Fibroblast of lung (primary cell): ENCODE measurements around the gene CCDC195. TPM values are rescaled to one million over a fixed set of nuclear protein-coding genes. Genes with fewer than 3 reads are reported as not detected.
"Not testable (repeated sequence)": the region's sequence is repeated elsewhere in the genome, so short reads cannot be mapped to it uniquely, and the experiment has no call there.

Source experiments
- DNase-seq, 2 donors: peaks; one replicate each; pipeline versions ENCODE4 v3.0.0 to v3.0.0-alpha.2; 2010; ENCODE audit warnings: low read depth in 2 of 2
- H2AFZ ChIP-seq: 2 replicates; pipeline ENCODE4 v1.5.1; 2012; ENCODE audit warnings: low read length, control low read depth, inconsistent platforms
- H3K27ac ChIP-seq: 2 replicates; pipeline ENCODE4 v1.5.1; 2011; ENCODE audit warnings: low read length, control low read depth; ENCODE audit not compliant: insufficient read depth
- H3K27me3 ChIP-seq: 2 replicates; pipeline ENCODE4 v1.5.1; 2011; ENCODE audit warnings: mild to moderate bottlenecking, low read length; ENCODE audit not compliant: control insufficient read depth, insufficient read depth
- H3K36me3 ChIP-seq: 2 replicates; pipeline ENCODE4 v1.5.1; 2011; ENCODE audit warnings: low read length; ENCODE audit not compliant: control insufficient read depth, insufficient read depth
- H3K4me1 ChIP-seq: 2 replicates; pipeline ENCODE4 v1.5.1; 2011; ENCODE audit warnings: low read length; ENCODE audit not compliant: control insufficient read depth, insufficient read depth; ENCODE audit errors: extremely low read depth
- H3K4me2 ChIP-seq: 2 replicates; pipeline ENCODE4 v1.5.1; 2011; ENCODE audit warnings: low read length, control low read depth; ENCODE audit not compliant: insufficient read depth; ENCODE audit errors: extremely low read depth
- H3K4me3 ChIP-seq, 4 experiments: fragments of 200-600 bp in 1 of 4; sonication (generic) in 1 of 4; replicated peaks in 1 of 4; 2 replicates each; pipeline ENCODE4 v1.5.1; 2011 to 2016; ENCODE audit warnings: low read length in 4 of 4, low read depth in 3 of 4, mild to moderate bottlenecking in 3 of 4, control low read depth in 2 of 4, inconsistent platforms in 1 of 4, mixed read lengths in 1 of 4; ENCODE audit not compliant: insufficient read depth in 1 of 4; ENCODE audit errors: control extremely low read depth in 1 of 4
- H3K79me2 ChIP-seq: 2 replicates; pipeline ENCODE4 v1.5.1; 2012; ENCODE audit warnings: mild to moderate bottlenecking, low read length, inconsistent platforms; ENCODE audit not compliant: control insufficient read depth, insufficient read depth
- H3K9ac ChIP-seq: 2 replicates; pipeline ENCODE4 v1.5.1; 2011; ENCODE audit warnings: mild to moderate bottlenecking, low read length, control low read depth; ENCODE audit not compliant: insufficient read depth
- H3K9me3 ChIP-seq: 2 replicates; pipeline ENCODE4 v1.5.1; 2012; ENCODE audit warnings: low read depth, low read length; ENCODE audit not compliant: control insufficient read depth, insufficient read depth
- H4K20me1 ChIP-seq: 2 replicates; pipeline ENCODE4 v1.5.1; 2011; ENCODE audit warnings: low read length; ENCODE audit not compliant: control insufficient read depth, insufficient read depth; ENCODE audit errors: extremely low read depth
- CTCF ChIP-seq, 2 donors: IDR thresholded peaks in 1 of 2; conservative IDR thresholded peaks in 1 of 2; 1 replicate in 1 of 2; 2 replicates in 1 of 2; pipeline ENCODE4 v1.5.1; 2011 to 2012; ENCODE audit warnings: low read length in 2 of 2, control low read depth in 1 of 2, inconsistent platforms in 1 of 2, low read depth in 1 of 2, mild to moderate bottlenecking in 1 of 2
- EZH2 ChIP-seq: IDR thresholded peaks from 2 replicates; pipeline ENCODE4 v1.5.1; 2012; ENCODE audit warnings: low read length, control low read depth, mild to moderate bottlenecking; ENCODE audit errors: missing control alignments
- polyA plus RNA-seq, 2 donors: library from polyadenylated mRNA; depleted of rRNA in 1 of 2; stranded (reverse) in 1 of 2; unstranded in 1 of 2; fragments of >200 nt; gene quantifications; 2 replicates each; pipeline ENCODE4 v1.2.1, GENCODE V29; 2011 to 2012; ENCODE audit warnings: missing spikeins in 1 of 2
- total RNA-seq: library from RNA; depleted of rRNA; stranded (reverse); fragments of >200 nt; gene quantifications from 2 replicates; pipeline ENCODE4 v1.2.1, GENCODE V29; 2014

CCDC195 gene
- total and polyA plus RNA-seq, 2 donors (not counting 1 experiment from before 2014, with no cell fraction given) = not detected

GRCh38 chr2:224668123-224668909 is 47.8 kb downstream of the CCDC195 start:
- no peaks in the 10 kb centered on the region for H3K79me2 ChIP-seq
- H2AFZ ChIP-seq = no peak overlapping the region
- no peaks in the 10 kb centered on the region for H3K36me3 ChIP-seq
- no peaks in the 10 kb centered on the region for H4K20me1 ChIP-seq
- no peaks in the 10 kb centered on the region for H3K4me1 ChIP-seq
- no peak overlapping the region for H3K4me3 ChIP-seq
- H3K4me2 ChIP-seq = no peak overlapping the region
- no peaks in the 10 kb centered on the region for H3K9me3 ChIP-seq
- no peaks in the 10 kb centered on the region for H3K27me3 ChIP-seq
- TF ChIP-seq CTCF (conservative IDR thresholded peaks at IDR 0.05 in 1 of 2, IDR thresholded peaks at IDR 0.05 in 1 of 2; ENCODE audit: low read depth in 1 of 2, low read length in 2 of 2) (no peak), EZH2 (no peak)
- no peak overlapping the region for H3K27ac ChIP-seq
- DNase-seq = no peak
- no peak overlapping the region for H3K9ac ChIP-seq

GRCh38 chr2:224666951-224667553 is 49.1 kb downstream of the CCDC195 start:
- Histone ChIP-seq H4K20me1 (no peaks in the 10 kb centered on the region), H3K9me3 (no peaks in the 10 kb centered on the region), H3K27ac (no peak overlapping the region), H3K36me3 (no peaks in the 10 kb centered on the region), H3K79me2 (no peaks in the 10 kb centered on the region), H3K27me3 (no peaks in the 10 kb centered on the region), H3K4me2 (no peak overlapping the region), H3K4me3 (no peak overlapping the region), H3K9ac (no peak overlapping the region), H2AFZ (no peak overlapping the region), H3K4me1 (no peaks in the 10 kb centered on the region)
- DNase-seq = no peak
- TF ChIP-seq EZH2 = no peak
- TF ChIP-seq CTCF (conservative IDR thresholded peaks at IDR 0.05 in 1 of 2, IDR thresholded peaks at IDR 0.05 in 1 of 2; ENCODE audit: low read depth in 1 of 2, low read length in 2 of 2) = no peak

- H3K36me3 ChIP-seq, H3K27ac ChIP-seq, H3K9ac ChIP-seq, H3K9me3 ChIP-seq, H2AFZ ChIP-seq, DNase-seq, H4K20me1 ChIP-seq, H3K4me3 ChIP-seq, H3K27me3 ChIP-seq, H3K79me2 ChIP-seq, H3K4me1 ChIP-seq, H3K4me2 ChIP-seq: not testable (repeated sequence)
These were observed 52.8 kb downstream of the CCDC195 start for GRCh38 chr2:224663322-224663721.

GRCh38 chr2:224661708-224662107 is 54.5 kb downstream of the CCDC195 start:
- not testable (repeated sequence) for H2AFZ ChIP-seq, H3K9me3 ChIP-seq, H3K4me1 ChIP-seq, H3K9ac ChIP-seq, H3K27me3 ChIP-seq, H3K27ac ChIP-seq, H3K36me3 ChIP-seq, DNase-seq, H3K4me2 ChIP-seq, H4K20me1 ChIP-seq, H3K4me3 ChIP-seq, H3K79me2 ChIP-seq
